HPDE6-E6E7 (cell line): ENCODE data around the gene BMP2K.
A peak's percentile ranks its signal among the peaks of the same experiment; 100 is the strongest.

ENCODE experiments used
- DNase-seq: peaks from one replicate; pipeline ENCODE4 v3.0.0; 2011; ENCODE audit warnings: missing footprints; ENCODE audit errors: extremely low spot score

The BMP2K gene

DNA sequence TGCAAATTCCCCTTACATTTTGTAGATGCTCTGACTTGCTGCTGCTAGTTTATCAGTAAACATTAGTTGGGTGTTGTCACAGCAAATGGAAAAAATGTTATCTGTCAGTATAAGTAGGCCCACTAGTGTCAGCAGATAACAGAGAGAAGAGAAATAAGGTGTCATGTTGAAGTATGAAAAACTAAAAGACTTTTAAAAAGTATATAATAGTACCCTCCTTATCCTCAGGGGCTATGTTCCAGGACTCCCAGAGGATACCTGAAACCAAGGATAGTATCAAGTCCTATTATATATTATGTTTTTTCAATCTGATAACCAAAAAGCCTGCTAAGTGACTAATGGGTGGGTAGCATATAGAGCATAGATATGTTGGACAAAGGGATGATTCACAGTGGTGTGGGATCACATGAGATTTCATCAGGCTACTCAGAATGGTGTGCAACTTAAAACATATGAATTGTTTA is 11.6 kb upstream of the BMP2K start:
- no peak for DNase-seq

DNA sequence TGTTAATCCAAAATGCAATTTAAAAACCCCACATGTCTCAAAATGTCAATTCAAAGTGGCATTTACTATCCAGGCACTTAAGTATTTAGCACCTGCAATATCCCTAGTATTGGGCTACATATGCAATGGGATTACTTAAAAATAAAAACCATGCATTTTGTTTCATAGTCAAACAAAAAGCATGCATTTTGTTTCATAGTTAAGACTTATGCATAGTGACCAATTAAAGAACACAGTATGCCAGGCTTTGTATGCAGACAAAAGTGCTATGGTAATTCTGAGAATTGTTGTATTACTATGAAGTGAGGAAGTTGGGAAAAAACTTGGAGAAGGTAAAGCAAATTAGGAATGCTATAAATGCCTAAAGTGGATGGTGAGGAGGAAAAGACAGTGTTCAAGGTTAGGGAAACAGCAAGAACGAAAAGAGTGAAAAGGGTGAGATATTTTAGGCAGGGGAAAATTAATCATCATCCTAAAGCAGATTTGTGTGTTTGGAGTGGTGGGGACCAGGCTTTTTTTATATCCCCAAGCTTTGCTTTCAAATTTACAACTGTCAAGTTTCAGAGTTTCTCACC is 10.6 kb upstream of the BMP2K start:
- no peak for DNase-seq

DNA sequence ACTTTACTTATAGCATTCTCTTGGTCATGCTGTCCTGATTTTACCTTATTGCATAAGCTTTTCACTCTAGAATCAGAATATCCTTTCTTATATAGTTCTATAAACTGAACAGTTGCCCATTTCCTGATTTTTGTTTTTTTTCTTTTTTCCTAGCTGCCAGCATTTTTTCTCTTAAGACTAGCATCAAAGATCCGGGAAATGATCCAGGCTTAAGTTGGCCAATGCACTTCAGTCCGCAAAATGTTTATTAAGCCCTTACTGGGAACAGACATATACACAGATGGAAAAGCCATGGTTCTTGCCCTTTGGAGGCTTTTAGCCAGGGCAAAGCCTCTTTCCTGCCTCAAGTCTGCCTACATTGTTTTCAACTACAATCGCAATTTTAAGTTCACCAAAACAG is 10.1 kb upstream of the BMP2K start:
- DNase-seq = no peak

- DNase-seq = no peak
These were observed 9.5 kb upstream of the BMP2K start for GRCh38 chr4:78766650-78767049.

GRCh38 chr4:78767350-78767749 is 8.8 kb upstream of the BMP2K start:
- no peak for DNase-seq

GRCh38 chr4:78768452-78769180 is 7.5 kb upstream of the BMP2K start:
- no peak for DNase-seq

- DNase-seq = no peak
These were observed 6.0 kb upstream of the BMP2K start for GRCh38 chr4:78770091-78770642.

- DNase-seq = no peak
These were observed 3.5 kb upstream of the BMP2K start for GRCh38 chr4:78772526-78773091.

- no peak for DNase-seq
These were observed 1.7 kb upstream of the BMP2K start for GRCh38 chr4:78774417-78774816.

DNA sequence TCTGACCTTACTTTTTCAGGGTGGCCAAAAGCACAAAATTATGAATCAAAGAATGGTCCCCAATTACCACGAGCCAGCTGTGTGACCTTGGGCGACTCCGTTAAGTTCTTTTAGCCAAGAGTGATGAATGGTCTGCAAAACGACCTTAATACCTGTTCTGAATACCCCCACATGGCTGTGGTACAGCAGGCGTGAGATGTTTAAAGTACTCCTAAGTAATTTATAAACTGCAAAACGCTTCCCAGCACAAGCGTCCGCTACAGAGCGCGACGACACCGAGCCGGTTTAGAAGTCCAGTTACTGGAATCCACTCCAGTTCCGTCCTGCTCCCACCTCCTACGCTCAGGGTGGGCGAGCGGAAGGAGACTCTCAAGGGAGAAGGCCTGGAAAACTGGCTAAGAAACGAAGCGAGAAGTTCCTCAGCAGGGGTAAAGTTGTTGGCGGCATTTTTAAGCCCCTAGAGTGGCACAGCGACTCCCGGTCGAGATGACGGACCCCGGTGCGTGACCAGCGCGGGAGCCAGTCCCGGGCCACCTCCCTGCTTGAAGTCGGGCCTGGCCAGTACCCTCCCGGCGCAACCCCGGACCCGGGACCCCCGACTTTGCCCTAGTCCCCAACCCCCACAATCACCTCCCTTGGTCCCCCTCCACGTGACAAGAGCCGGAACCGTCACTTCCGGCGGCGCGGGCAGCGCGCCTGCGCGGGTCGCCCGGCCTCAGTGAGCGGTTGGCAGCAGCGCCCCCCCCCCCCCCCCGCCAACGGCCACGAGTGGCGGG is 659 bp upstream of the BMP2K start:
- peak; percentile 64 for DNase-seq

GRCh38 chr4:78776729-78777575 is 802 bp downstream of the BMP2K start:
- peak; percentile 81 for DNase-seq

GRCh38 chr4:78777576-78777940 is 1.4 kb downstream of the BMP2K start:
- no peak for DNase-seq

DNA sequence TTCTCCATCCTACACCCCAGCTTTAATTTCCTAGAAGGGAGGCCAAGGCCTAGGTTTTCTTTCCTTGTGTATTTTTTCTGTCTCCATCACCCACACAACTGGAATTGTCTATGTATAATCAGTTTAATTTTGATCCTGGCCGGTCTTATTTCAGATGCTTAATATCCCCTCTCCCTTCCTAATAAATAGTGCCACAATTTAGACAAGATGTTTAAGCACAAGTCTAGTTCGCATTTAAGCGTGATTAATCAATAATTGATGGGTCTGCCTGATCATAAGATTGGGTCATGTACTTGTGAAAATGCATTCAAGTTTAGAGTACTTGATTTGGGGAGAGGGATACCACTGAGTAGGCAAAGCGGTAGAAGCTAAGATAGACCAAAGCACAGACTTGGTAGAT is 2.4 kb downstream of the BMP2K start:
- DNase-seq = no peak

GRCh38 chr4:78779280-78779679 is 3.1 kb downstream of the BMP2K start:
- no peak for DNase-seq

DNA sequence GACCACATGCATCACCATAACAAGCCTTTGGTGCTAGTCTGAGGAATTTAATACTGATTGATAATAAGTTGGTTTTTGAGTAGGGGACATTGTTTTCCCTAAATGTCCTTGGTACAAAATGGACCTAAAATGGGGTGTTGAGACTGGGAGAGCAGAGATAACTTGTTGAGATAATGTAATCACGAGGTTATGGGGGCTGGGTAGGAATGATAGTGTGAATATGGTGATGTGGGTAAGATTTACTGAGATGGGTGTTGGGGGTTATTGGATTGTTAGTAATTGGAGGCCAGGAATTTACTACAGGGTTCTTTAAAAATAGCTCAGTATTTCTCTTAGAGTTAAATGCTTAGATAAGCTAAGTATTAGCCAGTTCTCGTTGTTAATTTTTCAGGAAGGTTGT is 3.9 kb downstream of the BMP2K start:
- no peak for DNase-seq

DNA sequence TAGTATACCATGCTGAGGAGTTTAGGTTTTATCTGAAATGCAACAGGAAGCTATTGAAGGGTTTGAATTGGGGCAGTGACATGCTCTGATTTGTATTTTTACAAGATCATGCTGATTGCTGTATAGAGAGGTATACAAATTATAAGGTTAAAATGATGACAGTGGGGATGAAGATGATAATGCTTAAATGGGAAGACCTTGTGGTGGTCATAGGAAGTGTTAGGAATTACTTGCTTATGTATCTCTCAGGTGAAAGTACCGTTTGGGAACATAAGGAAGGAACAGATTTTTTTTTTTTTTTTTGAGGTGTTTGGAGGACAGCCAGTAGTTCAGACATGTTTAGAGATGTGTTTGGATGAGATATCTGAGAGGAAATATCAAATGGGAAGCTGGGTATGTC is 5.0 kb downstream of the BMP2K start:
- DNase-seq = no peak

DNA sequence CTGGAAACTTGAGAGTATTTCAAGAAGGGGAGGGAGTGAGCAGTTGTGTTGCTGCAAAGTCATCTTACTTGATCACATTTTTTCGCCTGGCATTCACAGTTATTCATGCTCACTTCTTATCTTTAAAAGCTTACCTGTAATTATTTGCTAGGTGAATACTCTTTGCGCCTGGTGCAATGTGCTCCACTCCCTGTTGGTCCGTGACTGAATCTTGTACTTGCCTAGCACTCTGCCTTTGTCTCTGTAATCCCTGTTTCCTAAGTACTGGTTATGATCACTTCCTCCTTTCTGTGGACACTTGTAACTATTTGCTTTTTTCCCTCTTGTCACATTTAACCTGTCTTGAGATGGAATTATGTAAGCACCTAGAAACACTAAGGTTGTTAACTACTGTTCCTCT is 5.8 kb downstream of the BMP2K start:
- DNase-seq = no peak

GRCh38 chr4:78784236-78784865 is 8.2 kb downstream of the BMP2K start:
- DNase-seq = no peak

DNA sequence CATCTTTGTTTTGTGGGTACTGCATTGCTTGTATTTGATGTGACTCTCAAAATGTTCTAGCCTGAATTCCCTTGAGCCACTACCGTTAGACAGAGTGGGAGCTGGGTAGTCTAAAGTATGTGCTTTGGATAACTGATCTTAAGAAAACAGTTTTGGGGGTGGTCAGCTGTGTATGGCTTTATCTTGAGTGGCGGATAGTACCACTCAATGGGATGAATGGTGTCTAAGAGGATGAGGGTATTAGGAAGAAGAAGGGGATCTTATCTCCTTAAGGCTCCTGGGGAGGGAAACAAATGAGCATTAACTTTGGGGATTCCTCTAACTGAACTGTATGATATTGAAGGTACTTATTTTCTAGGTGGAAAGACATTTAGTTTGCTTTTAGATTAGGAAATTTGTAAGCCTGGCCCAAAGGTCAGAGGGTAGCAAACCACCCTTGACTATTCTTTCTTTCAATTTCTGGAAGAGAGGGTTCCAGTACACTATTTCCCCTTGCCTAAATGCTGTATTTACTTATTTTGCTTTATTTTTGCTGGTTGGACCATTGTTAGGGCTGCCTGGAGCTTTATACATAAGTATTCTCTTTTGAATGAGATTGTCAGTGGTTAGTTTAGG is 11.3 kb downstream of the BMP2K start:
- DNase-seq = no peak
